ENCODE measurements around the gene FOS. TPM values are rescaled to one million over a fixed set of nuclear protein-coding genes. Genes with fewer than 3 reads are reported as not detected.

FOS gene
- total and polyA plus RNA-seq, 2 of the 8 experiments (the other 6 are each of a cell fraction or from before 2014, with no cell fraction given), result 50.2 to 51.8 TPM

- TF ChIP-seq SUZ12 (IDR thresholded peaks at IDR 0.05; ENCODE audit: low read length) (no peak), BCL11A (IDR thresholded peaks at IDR 0.05; ENCODE audit: low read depth in 2 of 2, low read length in 2 of 2) (no peak)
Measured at GRCh38 chr14:75231320-75231719, 47.3 kb upstream of the FOS start (continued).
